ENCODE results near the gene KCNAB2.

KCNAB2 gene

DNA sequence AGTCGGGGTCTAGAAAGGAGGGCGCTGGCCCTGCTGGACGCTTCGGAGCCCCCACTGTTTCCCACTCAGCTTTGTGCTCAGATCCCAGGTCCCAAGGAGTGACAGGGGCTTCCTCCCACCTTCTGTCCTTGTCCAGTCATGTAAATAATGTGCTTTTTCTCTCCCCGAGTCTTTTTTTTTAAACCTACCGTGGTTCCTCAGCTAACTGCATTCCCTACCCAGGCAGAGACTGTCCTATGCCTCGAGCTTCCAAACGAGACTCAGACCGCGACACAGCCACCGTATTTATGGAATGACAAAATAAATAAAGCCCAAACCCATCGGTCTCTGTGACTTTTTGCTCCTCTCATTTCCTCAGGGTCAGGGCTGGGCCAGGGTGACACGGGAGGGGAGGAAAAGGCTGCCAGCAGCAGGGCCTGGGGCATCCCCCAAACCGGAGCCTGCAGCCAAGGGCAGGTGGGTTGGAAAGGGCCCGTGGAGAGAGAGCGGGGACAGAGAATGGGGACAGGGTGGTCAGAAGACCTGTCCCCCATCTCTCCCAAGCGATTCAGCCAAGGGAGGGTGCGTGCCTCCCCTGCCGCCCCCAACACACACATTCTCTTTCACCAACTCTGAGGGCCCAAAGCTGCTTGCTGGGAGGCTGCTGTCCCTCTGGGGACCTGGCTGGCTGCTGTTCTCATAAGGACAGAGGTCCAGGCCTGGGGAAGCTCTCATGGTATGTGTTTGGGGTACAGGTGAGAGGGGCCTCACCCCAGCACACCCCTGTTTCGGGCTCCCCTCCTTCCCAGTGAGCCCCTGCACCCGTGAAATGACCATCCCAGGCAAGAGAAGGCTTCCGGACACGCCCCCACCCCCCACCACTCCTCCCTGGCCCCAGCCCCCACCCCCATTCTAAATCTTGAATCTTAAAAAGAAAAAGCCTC, 55.4 kb downstream of the KCNAB2 start:
- TF ChIP-seq CREB5 (CRISPR knock-in tag; IDR thresholded peaks at IDR 0.05; ENCODE audit: low read depth), result no peak
- no peak for TF ChIP-seq PPARA (CRISPR knock-in tag; IDR thresholded peaks at IDR 0.05; ENCODE audit: borderline replicate concordance)
- TF ChIP-seq, protein P1, sequence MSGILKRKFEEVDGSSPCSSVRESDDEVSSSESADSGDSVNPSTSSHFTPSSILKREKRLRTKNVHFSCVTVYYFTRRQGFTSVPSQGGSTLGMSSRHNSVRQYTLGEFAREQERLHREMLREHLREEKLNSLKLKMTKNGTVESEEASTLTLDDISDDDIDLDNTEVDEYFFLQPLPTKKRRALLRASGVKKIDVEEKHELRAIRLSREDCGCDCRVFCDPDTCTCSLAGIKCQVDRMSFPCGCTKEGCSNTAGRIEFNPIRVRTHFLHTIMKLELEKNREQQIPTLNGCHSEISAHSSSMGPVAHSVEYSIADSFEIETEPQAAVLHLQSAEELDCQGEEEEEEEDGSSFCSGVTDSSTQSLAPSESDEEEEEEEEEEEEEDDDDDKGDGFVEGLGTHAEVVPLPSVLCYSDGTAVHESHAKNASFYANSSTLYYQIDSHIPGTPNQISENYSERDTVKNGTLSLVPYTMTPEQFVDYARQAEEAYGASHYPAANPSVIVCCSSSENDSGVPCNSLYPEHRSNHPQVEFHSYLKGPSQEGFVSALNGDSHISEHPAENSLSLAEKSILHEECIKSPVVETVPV (CRISPR knock-in tag; IDR thresholded peaks at IDR 0.05), result no peak
- no peak for TF ChIP-seq GLIS3 (CRISPR knock-in tag; IDR thresholded peaks at IDR 0.05)
- TF ChIP-seq ISL1 (CRISPR knock-in tag; IDR thresholded peaks at IDR 0.05), result no peak
- no peak for TF ChIP-seq OSR1 (CRISPR knock-in tag; IDR thresholded peaks at IDR 0.05)
- TF ChIP-seq ZNF565 (CRISPR knock-in tag; conservative IDR thresholded peaks at IDR 0.05; ENCODE audit: low read depth), result no peak
- no peak for TF ChIP-seq ZC3H10 (CRISPR knock-in tag; IDR thresholded peaks at IDR 0.05)
- TF ChIP-seq, protein P2, sequence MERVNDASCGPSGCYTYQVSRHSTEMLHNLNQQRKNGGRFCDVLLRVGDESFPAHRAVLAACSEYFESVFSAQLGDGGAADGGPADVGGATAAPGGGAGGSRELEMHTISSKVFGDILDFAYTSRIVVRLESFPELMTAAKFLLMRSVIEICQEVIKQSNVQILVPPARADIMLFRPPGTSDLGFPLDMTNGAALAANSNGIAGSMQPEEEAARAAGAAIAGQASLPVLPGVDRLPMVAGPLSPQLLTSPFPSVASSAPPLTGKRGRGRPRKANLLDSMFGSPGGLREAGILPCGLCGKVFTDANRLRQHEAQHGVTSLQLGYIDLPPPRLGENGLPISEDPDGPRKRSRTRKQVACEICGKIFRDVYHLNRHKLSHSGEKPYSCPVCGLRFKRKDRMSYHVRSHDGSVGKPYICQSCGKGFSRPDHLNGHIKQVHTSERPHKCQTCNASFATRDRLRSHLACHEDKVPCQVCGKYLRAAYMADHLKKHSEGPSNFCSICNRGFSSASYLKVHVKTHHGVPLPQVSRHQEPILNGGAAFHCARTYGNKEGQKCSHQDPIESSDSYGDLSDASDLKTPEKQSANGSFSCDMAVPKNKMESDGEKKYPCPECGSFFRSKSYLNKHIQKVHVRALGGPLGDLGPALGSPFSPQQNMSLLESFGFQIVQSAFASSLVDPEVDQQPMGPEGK (CRISPR knock-in tag; IDR thresholded peaks at IDR 0.05; ENCODE audit: borderline replicate concordance), result no peak
- no peak for TF ChIP-seq CSDC2 (CRISPR knock-in tag; IDR thresholded peaks at IDR 0.05)
- no peak for TF ChIP-seq ESRRG (CRISPR knock-in tag; IDR thresholded peaks at IDR 0.05)
- TF ChIP-seq POU6F1 (CRISPR knock-in tag; IDR thresholded peaks at IDR 0.05; ENCODE audit: borderline replicate concordance, low read depth), result no peak
- TF ChIP-seq ZFP3 (CRISPR knock-in tag; IDR thresholded peaks at IDR 0.05), result no peak
- no peak for TF ChIP-seq ZNF8 (CRISPR knock-in tag; IDR thresholded peaks at IDR 0.05)
- no peak for TF ChIP-seq ZNF70 (CRISPR knock-in tag; IDR thresholded peaks at IDR 0.05)
- no peak for TF ChIP-seq RARB (CRISPR knock-in tag; IDR thresholded peaks at IDR 0.05)
- no peak for TF ChIP-seq ARNTL (CRISPR knock-in tag; IDR thresholded peaks at IDR 0.05; ENCODE audit: borderline replicate concordance, low read depth)
- TF ChIP-seq TOX (CRISPR knock-in tag; IDR thresholded peaks at IDR 0.05; ENCODE audit: borderline replicate concordance), result no peak
- no peak for TF ChIP-seq SNAI2 (CRISPR knock-in tag; IDR thresholded peaks at IDR 0.05)
- TF ChIP-seq ZFP30 (CRISPR knock-in tag; IDR thresholded peaks at IDR 0.05), result no peak
- ATAC-seq, result no peak

DNA sequence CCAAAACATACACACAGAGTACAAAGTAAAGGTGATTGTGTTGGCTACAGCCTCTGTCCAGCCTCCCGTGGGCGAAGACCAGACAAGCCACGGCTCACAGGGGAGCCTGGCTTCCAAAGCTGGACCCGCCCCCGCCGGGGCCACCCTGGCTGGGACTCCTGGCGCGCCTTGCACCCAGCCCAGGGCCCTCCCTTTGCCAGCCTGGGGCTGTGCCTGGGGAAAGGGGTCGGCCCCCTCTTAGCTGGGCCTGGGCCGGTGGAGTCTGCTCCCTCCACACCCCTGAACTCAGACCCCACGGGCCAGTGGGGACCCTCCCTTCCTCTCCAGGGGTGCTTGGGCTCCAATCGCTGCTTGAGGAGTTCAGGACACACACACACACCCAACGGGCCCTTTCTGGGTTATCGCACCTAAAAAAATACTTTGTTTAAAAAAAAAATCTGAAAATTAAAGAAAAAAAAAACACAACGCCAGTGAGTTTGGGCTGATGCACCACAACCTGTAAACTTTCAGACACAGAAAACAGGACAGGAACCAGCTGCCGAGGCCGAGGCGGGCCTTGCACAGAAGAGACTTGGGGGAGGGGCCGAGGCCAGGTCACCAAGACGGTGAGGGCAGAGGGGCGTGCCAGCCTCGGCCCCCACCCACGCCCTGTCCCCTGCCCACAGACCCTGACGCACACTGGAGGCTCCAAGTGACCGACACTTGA, 56.3 kb downstream of the KCNAB2 start:
- TF ChIP-seq, protein P3, sequence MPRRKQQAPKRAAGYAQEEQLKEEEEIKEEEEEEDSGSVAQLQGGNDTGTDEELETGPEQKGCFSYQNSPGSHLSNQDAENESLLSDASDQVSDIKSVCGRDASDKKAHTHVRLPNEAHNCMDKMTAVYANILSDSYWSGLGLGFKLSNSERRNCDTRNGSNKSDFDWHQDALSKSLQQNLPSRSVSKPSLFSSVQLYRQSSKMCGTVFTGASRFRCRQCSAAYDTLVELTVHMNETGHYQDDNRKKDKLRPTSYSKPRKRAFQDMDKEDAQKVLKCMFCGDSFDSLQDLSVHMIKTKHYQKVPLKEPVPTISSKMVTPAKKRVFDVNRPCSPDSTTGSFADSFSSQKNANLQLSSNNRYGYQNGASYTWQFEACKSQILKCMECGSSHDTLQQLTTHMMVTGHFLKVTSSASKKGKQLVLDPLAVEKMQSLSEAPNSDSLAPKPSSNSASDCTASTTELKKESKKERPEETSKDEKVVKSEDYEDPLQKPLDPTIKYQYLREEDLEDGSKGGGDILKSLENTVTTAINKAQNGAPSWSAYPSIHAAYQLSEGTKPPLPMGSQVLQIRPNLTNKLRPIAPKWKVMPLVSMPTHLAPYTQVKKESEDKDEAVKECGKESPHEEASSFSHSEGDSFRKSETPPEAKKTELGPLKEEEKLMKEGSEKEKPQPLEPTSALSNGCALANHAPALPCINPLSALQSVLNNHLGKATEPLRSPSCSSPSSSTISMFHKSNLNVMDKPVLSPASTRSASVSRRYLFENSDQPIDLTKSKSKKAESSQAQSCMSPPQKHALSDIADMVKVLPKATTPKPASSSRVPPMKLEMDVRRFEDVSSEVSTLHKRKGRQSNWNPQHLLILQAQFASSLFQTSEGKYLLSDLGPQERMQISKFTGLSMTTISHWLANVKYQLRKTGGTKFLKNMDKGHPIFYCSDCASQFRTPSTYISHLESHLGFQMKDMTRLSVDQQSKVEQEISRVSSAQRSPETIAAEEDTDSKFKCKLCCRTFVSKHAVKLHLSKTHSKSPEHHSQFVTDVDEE (CRISPR knock-in tag; IDR thresholded peaks at IDR 0.05), result no peak
- no peak for TF ChIP-seq CREB5 (CRISPR knock-in tag; IDR thresholded peaks at IDR 0.05; ENCODE audit: low read depth)
- no peak for TF ChIP-seq SNAI2 (CRISPR knock-in tag; IDR thresholded peaks at IDR 0.05)
- TF ChIP-seq, protein P1 (CRISPR knock-in tag; IDR thresholded peaks at IDR 0.05), result no peak
- no peak for TF ChIP-seq ARNTL (CRISPR knock-in tag; IDR thresholded peaks at IDR 0.05; ENCODE audit: borderline replicate concordance, low read depth)
- TF ChIP-seq ZC3H10 (CRISPR knock-in tag; IDR thresholded peaks at IDR 0.05), result no peak
- TF ChIP-seq PPARA (CRISPR knock-in tag; IDR thresholded peaks at IDR 0.05; ENCODE audit: borderline replicate concordance), result no peak
- no peak for ATAC-seq

All from SK-N-SH treated with all-trans-retinoic acid at 6 μM for 48 hours (cell line).